T-helper 2 cell treated with Interferon-gamma antibody and Interleukin-4, amounts not matched to agents 100 ng/mL and 5 ng/mL, for 36 hours (primary cell): Measurements from ENCODE around the gene GLTPD2. TPM values are rescaled to one million over a fixed set of nuclear protein-coding genes. Genes with fewer than 3 reads are reported as not detected.

ENCODE experiments used
- intact Hi-C: fragments of 100-400 bp; cut with micrococcal nuclease; formaldehyde crosslinking; loops from one replicate; pipeline ENCODE4 v1.15.1; 2023
- total RNA-seq: library from RNA; stranded (reverse); gene quantifications from 2 replicates; pipeline ENCODE4 v1.2.3, GENCODE V29; 2022

Gene GLTPD2
- total RNA-seq, 1 donor from 2014 or later: not detected

- intact Hi-C loops: loop anchor here (5.0 kb wide), 1 partner anchor 126 kb away; the partner anchor contains the start of gene ARRB2
Observed at GRCh38 chr17:4838309-4838785, 49.6 kb downstream of the GLTPD2 start.

GRCh38 chr17:4839221-4839620, 50.5 kb downstream of the GLTPD2 start:
- intact Hi-C loops: loop anchor here (5.0 kb wide), 1 partner anchor 127 kb away; the partner anchor contains the start of gene ARRB2

Other genes with a start within 250 kb of the GLTPD2 start
- 87.6 and 88.7 TPM in 2 replicates for gene MYBBP1A, start 233.6 kb upstream of the GLTPD2 start, total RNA-seq
- 0.07 TPM in 1 of 2 replicates, not detected in the other for gene GGT6, start 228.4 kb upstream of the GLTPD2 start, total RNA-seq
- gene SMTNL2, start 204.4 kb upstream of the GLTPD2 start, total RNA-seq: not detected in 2 replicates
- not detected in 2 replicates for gene ALOX15, start 147.3 kb upstream of the GLTPD2 start, total RNA-seq
- 77.1 and 81.3 TPM in 2 replicates for gene PELP1, start 84.8 kb upstream of the GLTPD2 start, total RNA-seq
- 344 and 354 TPM in 2 replicates for gene ARRB2, start 78.3 kb upstream of the GLTPD2 start, total RNA-seq
- 21.6 and 23.4 TPM in 2 replicates for gene MED11, start 57.5 kb upstream of the GLTPD2 start, total RNA-seq
- 0.09 TPM in 1 of 2 replicates, not detected in the other for gene ZMYND15, start 49.1 kb upstream of the GLTPD2 start, total RNA-seq
- 0.75 and 0.80 TPM in 2 replicates for gene CXCL16, start 49.0 kb upstream of the GLTPD2 start, total RNA-seq
- not detected in 2 replicates for gene TM4SF5, start 17.1 kb upstream of the GLTPD2 start, total RNA-seq
- gene VMO1, start 2.6 kb upstream of the GLTPD2 start, total RNA-seq: 0.27 and 0.41 TPM in 2 replicates
- 153 and 157 TPM in 2 replicates for gene PSMB6, start 7.2 kb downstream of the GLTPD2 start, total RNA-seq
- gene PLD2, start 18.2 kb downstream of the GLTPD2 start, total RNA-seq: 14.0 and 15.8 TPM in 2 replicates
- gene MINK1, start 44.4 kb downstream of the GLTPD2 start, total RNA-seq: 88.2 and 91.5 TPM in 2 replicates
- 0.20 and 0.27 TPM in 2 replicates for gene C17orf107, start 110.6 kb downstream of the GLTPD2 start, total RNA-seq
- gene CHRNE, start 114.1 kb downstream of the GLTPD2 start, total RNA-seq: 0.25 and 0.73 TPM in 2 replicates
- gene GP1BA, start 143.3 kb downstream of the GLTPD2 start, total RNA-seq: not detected in 2 replicates
- gene SLC25A11, start 151.1 kb downstream of the GLTPD2 start, total RNA-seq: 83.9 and 88.9 TPM in 2 replicates
- 227 and 238 TPM in 2 replicates for gene RNF167, start 151.3 kb downstream of the GLTPD2 start, total RNA-seq
- gene PFN1, start 159.6 kb downstream of the GLTPD2 start, total RNA-seq: 2,499 and 2,527 TPM in 2 replicates
- gene ENO3, start 162.2 kb downstream of the GLTPD2 start, total RNA-seq: 52.9 and 53.3 TPM in 2 replicates
- 50.3 and 57.6 TPM in 2 replicates for gene SPAG7, start 178.9 kb downstream of the GLTPD2 start, total RNA-seq
- 70.7 and 73.7 TPM in 2 replicates for gene CAMTA2, start 198.7 kb downstream of the GLTPD2 start, total RNA-seq
- 0.25 and 0.27 TPM in 2 replicates for gene INCA1, start 208.6 kb downstream of the GLTPD2 start, total RNA-seq
- gene KIF1C, start 209.0 kb downstream of the GLTPD2 start, total RNA-seq: 38.6 and 42.5 TPM in 2 replicates
- 0.16 and 0.30 TPM in 2 replicates for gene SLC52A1, start 246.5 kb downstream of the GLTPD2 start, total RNA-seq